Uterus (tissue), 2 donors: Measurements from ENCODE around the gene OGFR.

Experiments
- POLR2A ChIP-seq, 2 donors: fragments of 450-650 bp; IDR thresholded peaks; one replicate each; pipeline ENCODE4 v1.6.1; 2016; ENCODE audit warnings: antibody characterized with exemption in 2 of 2, mild to moderate bottlenecking in 1 of 2, moderate library complexity in 1 of 2
- TF ChIP-seq, protein P1 (sequence below), 4 experiments: fragments of 200-600 bp in 2 of 4; fragments of 450-650 bp in 2 of 4; sonication (generic) in 2 of 4; IDR thresholded peaks; one replicate each; pipeline ENCODE4 v1.5.1; 2016 to 2019; ENCODE audit warnings: antibody characterized with exemption in 4 of 4, mild to moderate bottlenecking in 2 of 4, moderate library complexity in 1 of 4

GRCh38 chr20:62772103-62772611 is 32.5 kb upstream of the OGFR start:
- TF ChIP-seq, protein P1, sequence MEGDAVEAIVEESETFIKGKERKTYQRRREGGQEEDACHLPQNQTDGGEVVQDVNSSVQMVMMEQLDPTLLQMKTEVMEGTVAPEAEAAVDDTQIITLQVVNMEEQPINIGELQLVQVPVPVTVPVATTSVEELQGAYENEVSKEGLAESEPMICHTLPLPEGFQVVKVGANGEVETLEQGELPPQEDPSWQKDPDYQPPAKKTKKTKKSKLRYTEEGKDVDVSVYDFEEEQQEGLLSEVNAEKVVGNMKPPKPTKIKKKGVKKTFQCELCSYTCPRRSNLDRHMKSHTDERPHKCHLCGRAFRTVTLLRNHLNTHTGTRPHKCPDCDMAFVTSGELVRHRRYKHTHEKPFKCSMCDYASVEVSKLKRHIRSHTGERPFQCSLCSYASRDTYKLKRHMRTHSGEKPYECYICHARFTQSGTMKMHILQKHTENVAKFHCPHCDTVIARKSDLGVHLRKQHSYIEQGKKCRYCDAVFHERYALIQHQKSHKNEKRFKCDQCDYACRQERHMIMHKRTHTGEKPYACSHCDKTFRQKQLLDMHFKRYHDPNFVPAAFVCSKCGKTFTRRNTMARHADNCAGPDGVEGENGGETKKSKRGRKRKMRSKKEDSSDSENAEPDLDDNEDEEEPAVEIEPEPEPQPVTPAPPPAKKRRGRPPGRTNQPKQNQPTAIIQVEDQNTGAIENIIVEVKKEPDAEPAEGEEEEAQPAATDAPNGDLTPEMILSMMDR (IDR thresholded peaks at IDR 0.05): no peak
- TF ChIP-seq POLR2A (IDR thresholded peaks at IDR 0.05): no peak
